GM19035 (cell line): ENCODE measurements around the gene PTPN13.
"Not testable (repeated sequence)": the region's sequence is repeated elsewhere in the genome, so short reads cannot be mapped to it uniquely, and the experiment has no call there.

Source experiments
- ATAC-seq: cut with Tn5 transposase; IDR thresholded peaks from one replicate; pipeline ENCODE4 v1.9.1; 2021; ENCODE audit not compliant: unreplicated experiment

Gene PTPN13

GRCh38 chr4:86641516-86642090 is 47.5 kb downstream of the PTPN13 start:
- ATAC-seq = peak; percentile 74

GRCh38 chr4:86644892-86645291 is 50.8 kb downstream of the PTPN13 start:
- no peak for ATAC-seq

GRCh38 chr4:86652332-86652932 is 58.3 kb downstream of the PTPN13 start:
- ATAC-seq = no peak

GRCh38 chr4:86653237-86653865 is 59.2 kb downstream of the PTPN13 start:
- no peak for ATAC-seq

- ATAC-seq = not testable (repeated sequence)
Observed at GRCh38 chr4:86656781-86657180, 62.7 kb downstream of the PTPN13 start.

- ATAC-seq = no peak
Observed at GRCh38 chr4:86657382-86657781, 63.3 kb downstream of the PTPN13 start.

GRCh38 chr4:86657910-86658309 is 63.8 kb downstream of the PTPN13 start:
- peak; percentile 65 for ATAC-seq

GRCh38 chr4:86660401-86660800 is 66.3 kb downstream of the PTPN13 start:
- no peak for ATAC-seq

- ATAC-seq = no peak
Observed at GRCh38 chr4:86661006-86661405, 66.9 kb downstream of the PTPN13 start.

GRCh38 chr4:86661418-86661817 is 67.3 kb downstream of the PTPN13 start:
- ATAC-seq = no peak

DNA sequence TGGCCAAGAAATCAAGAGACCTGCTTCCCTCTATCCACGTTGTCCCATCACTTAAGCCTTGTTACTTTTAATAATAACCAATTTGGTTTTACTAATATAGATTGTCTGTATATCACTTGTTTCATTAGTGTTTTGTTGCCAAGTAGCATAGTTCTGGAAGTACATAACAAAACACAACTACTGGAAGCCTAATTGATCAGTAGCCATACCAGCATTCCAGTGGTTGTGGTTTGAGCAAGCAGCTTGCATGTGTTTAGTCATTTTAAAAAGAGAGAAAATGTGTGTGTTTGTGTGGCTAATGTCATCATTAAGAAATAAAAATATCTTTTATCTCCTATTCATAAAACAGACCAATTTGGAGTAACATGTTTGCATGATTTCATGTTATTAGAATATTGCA is 70.8 kb downstream of the PTPN13 start:
- no peak for ATAC-seq

- no peak for ATAC-seq
Observed at GRCh38 chr4:86670298-86670697, 76.2 kb downstream of the PTPN13 start.

DNA sequence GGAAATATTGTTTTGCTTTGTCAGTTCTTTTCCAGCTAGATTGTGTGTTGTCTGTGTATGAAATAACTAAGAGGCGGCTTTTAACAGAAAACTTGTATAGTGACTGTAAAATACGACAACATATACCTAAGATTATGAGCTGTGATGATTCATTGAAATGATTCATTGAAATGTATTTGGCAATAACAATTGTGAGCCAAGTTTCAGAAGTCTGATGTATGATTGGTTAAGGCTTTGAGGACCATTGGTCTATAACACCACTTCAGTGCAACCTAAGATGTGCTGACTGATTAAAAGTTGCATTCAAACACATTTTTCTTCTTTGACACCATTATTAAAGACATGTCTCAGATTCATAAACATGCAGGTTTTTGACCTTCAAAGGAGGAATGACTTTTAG is 76.6 kb downstream of the PTPN13 start:
- no peak for ATAC-seq

DNA sequence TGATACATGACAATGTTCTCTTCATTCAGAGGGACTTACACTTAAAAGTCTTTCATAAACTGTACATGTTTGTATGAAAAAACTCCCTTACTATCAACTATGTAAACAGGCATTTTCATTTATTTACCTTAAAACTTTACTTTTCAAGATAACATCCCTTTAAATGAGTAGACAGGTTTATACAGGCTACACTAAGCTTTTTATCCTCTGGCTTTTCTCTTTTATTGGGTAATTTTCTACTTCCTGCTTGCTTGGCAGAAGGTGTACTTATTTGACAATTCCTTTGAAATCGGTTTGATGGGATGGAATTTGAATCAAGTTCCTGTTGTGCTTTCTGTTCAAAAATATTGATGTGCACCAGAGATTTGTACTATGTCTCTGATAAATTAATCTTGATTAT is 81.4 kb downstream of the PTPN13 start:
- ATAC-seq = no peak

GRCh38 chr4:86678796-86679195 is 84.7 kb downstream of the PTPN13 start:
- no peak for ATAC-seq

DNA sequence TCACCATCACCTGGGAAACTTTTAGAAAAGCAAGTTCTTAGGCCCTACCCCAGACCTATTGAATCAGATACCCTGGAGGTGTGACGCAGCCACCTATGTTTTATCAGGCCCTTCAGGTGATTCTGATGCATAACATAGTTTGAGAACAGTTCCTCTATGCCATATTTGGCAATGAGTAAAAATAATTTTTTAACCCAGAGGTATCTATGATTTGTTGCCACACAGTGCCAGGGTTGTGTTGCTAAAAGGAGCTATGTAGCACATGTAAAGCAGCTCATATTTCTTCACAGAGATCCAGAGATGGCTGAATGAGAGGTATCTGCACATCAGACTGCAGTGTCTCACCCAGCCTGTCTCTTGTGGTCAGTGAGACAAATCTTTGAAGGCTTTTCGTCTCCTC is 85.3 kb downstream of the PTPN13 start:
- ATAC-seq = no peak

- no peak for ATAC-seq
Observed at GRCh38 chr4:86683167-86683566, 89.1 kb downstream of the PTPN13 start.

DNA sequence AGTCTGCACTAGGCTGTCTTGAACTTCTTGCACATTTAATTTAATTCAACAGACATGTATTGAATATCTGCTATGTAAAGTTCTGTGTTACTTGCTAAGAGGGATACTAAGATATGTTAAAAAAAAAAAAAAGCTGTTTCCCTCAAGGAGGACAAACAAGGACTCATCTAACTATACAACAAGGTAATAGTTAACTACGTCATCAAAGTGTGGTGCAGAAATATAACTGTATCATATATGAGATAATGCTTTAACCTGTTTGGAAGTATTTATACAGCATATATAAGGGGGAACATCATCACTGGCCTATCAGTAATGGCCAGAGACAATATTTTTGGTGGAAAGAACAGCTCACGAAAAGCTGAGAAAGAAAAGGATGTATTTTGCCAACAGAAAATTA is 89.9 kb downstream of the PTPN13 start:
- ATAC-seq = no peak

- no peak for ATAC-seq
Observed at GRCh38 chr4:86685401-86685800, 91.3 kb downstream of the PTPN13 start.

DNA sequence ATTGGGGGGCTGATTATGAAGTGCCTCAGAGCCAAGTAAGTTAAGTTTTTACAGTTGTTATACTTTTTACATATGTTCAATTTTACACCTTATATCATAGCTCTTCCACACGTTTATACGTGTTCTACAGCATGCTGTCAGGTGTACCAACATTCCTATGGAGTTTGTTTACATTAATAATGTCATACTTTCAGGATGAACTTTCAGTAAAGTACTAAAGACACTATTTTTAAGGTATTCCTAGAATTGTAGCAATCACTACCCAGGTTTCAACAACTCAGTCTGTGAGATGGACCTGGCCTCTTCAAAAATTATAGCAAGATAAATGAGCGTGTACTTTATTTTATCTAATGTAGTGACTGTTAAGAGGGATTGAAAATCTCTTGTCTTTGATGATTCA is 92.6 kb downstream of the PTPN13 start:
- no peak for ATAC-seq

GRCh38 chr4:86688026-86688425 is 93.9 kb downstream of the PTPN13 start:
- no peak for ATAC-seq

GRCh38 chr4:86704601-86705000 is 110.5 kb downstream of the PTPN13 start:
- ATAC-seq = no peak
